Measurements from ENCODE around the gene CKAP4. TPM values are rescaled to one million over a fixed set of nuclear protein-coding genes. Genes with fewer than 3 reads are reported as not detected.

CKAP4 gene
- total RNA-seq, 1 experiment from 2014 or later = 162 TPM

DNA sequence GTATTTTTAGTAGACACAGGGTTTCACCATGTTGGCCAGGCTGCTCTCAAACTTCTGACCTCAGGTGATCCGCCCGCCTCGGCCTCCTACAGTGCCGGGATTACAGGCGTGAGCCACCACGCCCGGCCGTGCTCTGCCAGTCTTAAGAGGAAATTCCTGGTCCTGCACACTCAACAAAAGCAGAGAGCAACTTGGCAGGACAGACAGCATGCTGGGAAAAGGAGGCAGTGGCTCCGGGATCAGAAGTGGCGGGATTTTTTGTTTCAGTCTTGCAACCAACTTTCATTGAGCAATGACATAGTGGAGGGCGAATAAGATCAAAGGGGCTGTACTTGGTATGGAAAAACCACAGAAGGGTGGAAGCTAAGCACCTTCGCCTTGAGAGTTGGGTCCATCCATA, 2.1 kb downstream of the CKAP4 start:
- peak; percentile 80 to 83 for DNase-seq (ENCODE audit: low read depth in 1 of 2, low spot score in 2 of 2)
- peak overlapping the region; percentile 89 for H3K27ac ChIP-seq
- peaks cover 58% of the 10 kb centered on the region for H3K36me3 ChIP-seq
- peak overlapping the region; percentile 97 for H3K4me3 ChIP-seq
- no peaks in the 10 kb centered on the region for H3K27me3 ChIP-seq (replicated peaks)
- H3K9me3 ChIP-seq (replicated peaks) = no peaks in the 10 kb centered on the region
- peaks cover 31% of the 10 kb centered on the region for H3K4me1 ChIP-seq (replicated peaks)

DNA sequence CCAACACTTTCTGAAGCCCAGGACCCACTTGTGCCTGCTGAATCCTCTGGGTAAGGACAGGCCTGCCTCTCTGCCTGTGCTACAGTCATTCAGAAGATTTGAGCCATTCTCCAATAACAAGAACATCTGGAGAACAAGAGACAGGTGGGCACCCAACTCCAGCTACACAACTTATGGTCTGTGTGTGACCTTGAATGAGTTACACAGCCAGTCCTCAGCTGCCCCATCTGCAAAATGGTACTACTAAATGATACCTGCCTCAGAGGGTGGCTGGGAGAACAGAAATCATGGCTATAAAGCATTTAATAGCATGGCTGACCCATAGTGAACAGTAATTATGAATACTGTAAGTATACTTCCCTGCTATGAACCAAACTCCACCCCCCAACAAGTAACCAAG, 4.2 kb downstream of the CKAP4 start:
- H3K36me3 ChIP-seq = peaks cover 76% of the 10 kb centered on the region
- peak in 1 of 2 experiments; percentile 14 for DNase-seq (ENCODE audit: low read depth in 1 of 2, low spot score in 2 of 2)

DNA sequence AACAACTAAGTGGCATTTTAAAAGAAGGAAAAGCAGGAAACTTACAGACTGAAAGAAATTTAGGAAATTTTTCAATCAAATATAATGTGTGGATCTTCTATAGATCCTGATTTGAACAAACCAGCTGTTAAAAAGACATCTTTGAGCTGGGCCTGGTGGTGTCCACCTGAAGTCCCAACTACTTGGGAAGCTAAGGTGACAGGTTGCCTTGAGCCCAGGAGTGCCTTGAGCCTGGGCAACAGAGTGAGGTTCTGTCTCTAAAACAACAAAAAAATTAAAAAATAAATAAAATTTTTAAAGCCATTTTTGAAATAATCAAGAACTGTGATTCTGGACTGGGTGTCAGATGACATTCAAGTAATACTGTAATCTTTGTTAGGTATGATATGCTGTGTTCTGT, 7.0 kb downstream of the CKAP4 start:
- H3K4me3 ChIP-seq = no peak overlapping the region
- no peak overlapping the region for H3K27ac ChIP-seq
- H3K9me3 ChIP-seq (replicated peaks) = no peaks in the 10 kb centered on the region
- H3K27me3 ChIP-seq (replicated peaks) = no peaks in the 10 kb centered on the region
- H3K36me3 ChIP-seq = peaks cover 84% of the 10 kb centered on the region
- DNase-seq (ENCODE audit: low read depth in 1 of 2, low spot score in 2 of 2) = no peak
- peaks cover 17% of the 10 kb centered on the region for H3K4me1 ChIP-seq (replicated peaks)

More for the DNA sequence above, 4.2 kb downstream of the CKAP4 start:
- no peak overlapping the region for H3K4me3 ChIP-seq
- peaks cover 24% of the 10 kb centered on the region for H3K4me1 ChIP-seq (replicated peaks)
- H3K9me3 ChIP-seq (replicated peaks) = no peaks in the 10 kb centered on the region
- no peak overlapping the region for H3K27ac ChIP-seq
- no peaks in the 10 kb centered on the region for H3K27me3 ChIP-seq (replicated peaks)

DNA sequence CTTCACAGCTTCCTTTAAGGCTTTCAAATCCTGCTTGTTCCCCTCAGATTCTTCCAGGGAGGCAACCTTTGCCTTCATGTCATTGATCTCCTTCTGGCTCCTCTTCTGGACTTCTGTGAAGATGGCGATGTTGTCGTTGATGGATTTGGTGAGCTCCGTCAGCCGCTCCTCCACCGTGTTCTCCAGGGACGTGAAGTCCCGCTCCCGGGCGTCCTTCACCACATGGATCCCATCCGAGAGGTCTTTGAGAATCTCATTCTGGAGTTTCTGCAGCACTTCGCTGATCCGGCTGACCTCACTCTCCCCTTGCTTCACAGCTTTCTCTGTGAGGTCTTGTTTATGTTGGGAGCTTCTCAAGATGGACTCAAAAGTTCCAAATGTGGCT, 7.9 kb downstream of the CKAP4 start:
- Histone ChIP-seq H3K27me3 (replicated peaks) (no peaks in the 10 kb centered on the region), H3K4me1 (replicated peaks) (peaks cover 8% of the 10 kb centered on the region), H3K36me3 (peaks cover 81% of the 10 kb centered on the region), H3K27ac (no peak overlapping the region), H3K9me3 (replicated peaks) (no peaks in the 10 kb centered on the region), H3K4me3 (no peak overlapping the region)
- no peak for DNase-seq (ENCODE audit: low read depth in 1 of 2, low spot score in 2 of 2)

DNA sequence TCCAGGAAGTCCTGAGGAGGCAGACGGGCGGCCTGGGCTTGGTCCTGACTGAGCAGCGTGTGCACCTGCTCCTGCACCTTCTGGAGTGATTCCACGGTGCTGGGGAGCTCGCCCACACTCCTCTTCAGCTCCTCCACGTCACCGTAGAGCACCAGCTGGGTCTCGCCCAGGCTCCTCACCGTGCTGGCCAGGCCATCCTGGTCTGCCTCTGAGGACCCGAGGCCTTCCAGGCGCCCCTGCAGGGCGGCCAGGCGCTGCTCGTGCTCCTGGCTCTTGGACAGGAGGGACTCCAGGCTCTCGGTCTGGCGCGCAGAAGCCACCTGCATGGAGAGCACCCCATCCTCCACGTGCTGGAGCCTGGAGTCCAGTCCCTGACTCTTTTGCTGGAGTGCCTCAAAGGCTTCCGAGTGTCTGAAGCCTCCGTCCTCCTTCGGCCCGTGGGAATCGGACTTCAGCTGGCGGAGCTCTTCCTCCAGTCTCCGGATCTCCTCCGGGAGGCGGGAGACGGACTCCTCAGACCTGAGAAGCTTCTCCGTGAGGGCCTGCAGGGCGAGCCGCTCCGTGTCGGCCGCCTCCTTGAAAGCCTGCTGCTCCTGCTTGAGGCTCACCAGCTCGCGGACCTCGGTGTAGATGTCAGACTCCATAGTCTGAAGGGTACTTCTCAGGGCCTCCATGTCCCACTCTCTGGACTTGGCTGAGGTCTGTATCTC, 8.4 kb downstream of the CKAP4 start:
- H3K4me1 ChIP-seq (replicated peaks) = 0 out of 2 replicates have a peak, but pooled peaks cover 5% of the 10 kb centered on the region
- H3K9me3 ChIP-seq (replicated peaks) = no peaks in the 10 kb centered on the region
- H3K36me3 ChIP-seq = peaks cover 76% of the 10 kb centered on the region
- no peaks in the 10 kb centered on the region for H3K27me3 ChIP-seq (replicated peaks)
- H3K27ac ChIP-seq = no peak overlapping the region
- no peak overlapping the region for H3K4me3 ChIP-seq
- no peak for DNase-seq (ENCODE audit: low read depth in 1 of 2, low spot score in 2 of 2)

DNA sequence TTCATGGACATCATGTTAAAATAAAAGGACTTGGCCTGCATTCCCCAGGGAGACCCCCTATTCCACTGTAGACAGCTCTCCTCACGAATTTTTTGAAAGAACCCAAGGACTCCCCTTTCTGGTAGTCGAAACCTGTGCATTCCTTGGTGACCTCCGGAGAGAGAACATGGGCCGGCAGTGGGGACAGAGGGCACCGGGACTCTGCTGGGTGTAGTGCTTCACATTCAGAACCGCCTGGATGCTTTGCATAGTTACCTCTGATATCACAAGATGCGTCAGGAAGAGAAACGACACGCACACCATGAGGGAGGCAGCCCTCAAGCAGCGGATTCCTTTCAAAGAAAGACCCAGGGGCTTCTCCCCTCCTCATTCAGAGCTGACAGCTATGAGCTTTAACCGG, 9.7 kb downstream of the CKAP4 start:
- H3K4me1 ChIP-seq (replicated peaks) = no peaks in the 10 kb centered on the region
- H3K27ac ChIP-seq = no peak overlapping the region
- H3K36me3 ChIP-seq = peaks cover 64% of the 10 kb centered on the region
- DNase-seq (ENCODE audit: low read depth in 1 of 2, low spot score in 2 of 2) = no peak
- H3K9me3 ChIP-seq (replicated peaks) = no peaks in the 10 kb centered on the region
- no peaks in the 10 kb centered on the region for H3K27me3 ChIP-seq (replicated peaks)
- no peak overlapping the region for H3K4me3 ChIP-seq

DNA sequence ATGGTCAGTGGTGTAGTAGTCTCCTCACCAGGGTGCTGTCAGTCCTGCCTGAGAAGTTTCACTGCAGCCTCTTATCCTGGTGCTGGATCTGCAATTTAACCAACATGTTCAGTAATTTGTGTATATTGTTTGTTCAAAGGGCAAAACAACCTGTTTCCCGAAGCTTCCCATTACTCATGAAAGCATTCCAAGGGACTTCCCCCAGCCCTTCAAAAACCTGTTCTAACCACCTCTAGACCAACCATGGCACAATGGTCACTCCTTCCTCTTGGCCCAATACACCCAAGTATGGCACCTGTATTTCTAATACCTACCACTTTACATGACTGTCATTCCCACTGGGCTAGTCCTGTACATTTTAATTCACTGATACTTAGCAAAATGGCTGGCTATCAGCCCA, 12.1 kb downstream of the CKAP4 start:
- Histone ChIP-seq H3K9me3 (replicated peaks) (no peaks in the 10 kb centered on the region), H3K4me1 (replicated peaks) (no peaks in the 10 kb centered on the region; the same call in 1 of the 2 replicates), H3K36me3 (peaks cover 46% of the 10 kb centered on the region), H3K27ac (no peak overlapping the region), H3K4me3 (no peak overlapping the region), H3K27me3 (replicated peaks) (no peaks in the 10 kb centered on the region)
- no peak for DNase-seq (ENCODE audit: low read depth in 1 of 2, low spot score in 2 of 2)

DNA sequence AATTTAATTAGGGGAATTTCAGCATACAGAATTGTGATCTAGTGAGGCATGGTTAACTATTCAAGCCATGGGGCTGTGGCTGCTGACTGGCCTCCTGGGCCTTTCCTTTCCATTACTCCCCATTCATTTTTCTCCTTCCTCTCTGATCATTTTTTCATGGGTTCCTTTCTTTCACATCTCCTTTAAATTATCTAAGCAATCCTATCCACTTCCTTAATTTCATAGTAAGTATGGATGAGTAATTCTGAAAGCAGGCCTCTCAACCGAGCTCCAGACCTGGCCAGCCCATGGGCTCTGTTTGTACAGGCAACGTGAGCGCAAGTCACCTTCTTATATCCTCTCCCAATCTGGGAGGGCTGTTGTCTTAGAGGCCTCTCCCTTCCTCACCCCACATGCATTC, 13.4 kb downstream of the CKAP4 start:
- Histone ChIP-seq H3K4me1 (replicated peaks) (no peaks in the 10 kb centered on the region; the same call in 1 of the 2 replicates), H3K4me3 (no peak overlapping the region), H3K27ac (no peak overlapping the region), H3K36me3 (peaks cover 36% of the 10 kb centered on the region), H3K9me3 (replicated peaks) (no peaks in the 10 kb centered on the region), H3K27me3 (replicated peaks) (no peaks in the 10 kb centered on the region)
- no peak for DNase-seq (ENCODE audit: low read depth in 1 of 2, low spot score in 2 of 2)

DNA sequence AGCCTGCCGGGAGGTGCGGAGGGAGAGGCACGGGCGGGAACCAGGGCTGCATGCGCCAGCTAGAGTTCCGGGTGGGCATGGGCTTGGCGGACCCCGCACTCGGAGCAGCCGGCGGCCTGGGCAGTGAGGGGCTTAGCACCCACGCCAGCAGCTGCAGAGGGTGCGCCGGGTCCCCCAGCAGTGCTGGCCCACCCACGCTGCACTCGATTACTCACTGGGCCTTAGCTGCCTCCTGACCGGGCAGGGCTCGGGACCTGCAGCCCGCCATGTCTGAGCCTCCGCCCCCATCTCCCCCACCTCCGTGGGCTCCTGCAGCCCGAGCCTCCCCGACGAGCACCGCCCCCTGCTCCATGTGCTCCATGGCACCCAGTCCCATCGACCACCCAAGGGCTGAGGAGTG, 14.8 kb downstream of the CKAP4 start:
- no peaks in the 10 kb centered on the region for H3K9me3 ChIP-seq (replicated peaks)
- no peak for DNase-seq (ENCODE audit: low read depth in 1 of 2, low spot score in 2 of 2)
- no peaks in the 10 kb centered on the region; the same call in 1 of the 2 replicates for H3K4me1 ChIP-seq (replicated peaks)
- no peak overlapping the region for H3K27ac ChIP-seq
- H3K27me3 ChIP-seq (replicated peaks) = no peaks in the 10 kb centered on the region
- H3K4me3 ChIP-seq = no peak overlapping the region
- H3K36me3 ChIP-seq = peaks cover 22% of the 10 kb centered on the region

DNA sequence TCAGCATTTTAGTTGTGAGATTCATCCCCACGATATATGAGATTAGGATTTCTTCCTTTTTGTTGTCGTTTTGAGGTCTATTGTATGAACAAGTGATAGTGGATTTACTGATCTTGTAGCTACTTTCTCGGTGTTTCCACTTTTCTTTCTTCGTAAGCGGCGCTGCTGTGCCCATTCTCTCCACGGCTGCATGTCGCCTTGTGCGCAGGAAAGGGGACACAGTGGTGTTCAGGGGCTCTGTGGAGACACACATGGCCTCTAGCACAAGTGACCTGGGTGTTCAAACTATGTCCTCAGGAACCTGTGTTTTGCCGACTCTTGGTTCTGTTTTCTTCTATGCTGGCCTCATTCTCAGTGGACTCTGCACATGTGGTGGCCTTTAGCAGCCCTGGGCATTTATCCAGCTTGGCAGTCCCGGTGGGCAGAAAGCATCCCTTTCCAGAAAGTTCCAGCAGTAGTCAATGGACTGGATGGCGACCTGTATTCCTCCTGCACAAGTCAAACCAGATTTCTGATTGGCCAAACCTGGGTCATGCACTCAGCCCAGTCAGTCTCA, 18.7 kb downstream of the CKAP4 start:
- Histone ChIP-seq H3K27me3 (replicated peaks) (no peaks in the 10 kb centered on the region), H3K27ac (no peak overlapping the region), H3K4me1 (replicated peaks) (peaks cover 1% of the 10 kb centered on the region), H3K36me3 (no peaks in the 10 kb centered on the region), H3K9me3 (replicated peaks) (no peaks in the 10 kb centered on the region), H3K4me3 (no peak overlapping the region)
- DNase-seq (ENCODE audit: low read depth in 1 of 2, low spot score in 2 of 2) = no peak

DNA sequence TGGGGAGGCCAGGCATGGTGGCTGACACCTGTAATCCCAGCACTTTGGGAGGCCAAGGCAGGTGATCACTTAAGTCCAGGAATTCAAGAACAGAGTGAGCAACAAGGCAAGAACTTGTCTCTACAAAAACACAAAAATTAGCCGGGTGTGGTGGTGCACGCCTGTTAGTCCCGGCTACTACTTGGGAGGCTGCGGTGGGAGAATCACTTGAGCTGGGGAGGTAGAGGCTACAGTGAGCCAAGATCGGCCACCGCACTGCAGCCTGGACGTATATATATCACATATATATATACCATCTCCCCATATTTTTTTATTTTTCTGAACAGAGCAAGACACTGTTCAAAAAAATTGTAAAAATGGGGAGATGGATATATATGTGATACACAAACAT, 19.5 kb downstream of the CKAP4 start:
- Histone ChIP-seq H3K4me1 (replicated peaks) (peaks cover 5% of the 10 kb centered on the region), H3K9me3 (replicated peaks) (no peaks in the 10 kb centered on the region)

DNA sequence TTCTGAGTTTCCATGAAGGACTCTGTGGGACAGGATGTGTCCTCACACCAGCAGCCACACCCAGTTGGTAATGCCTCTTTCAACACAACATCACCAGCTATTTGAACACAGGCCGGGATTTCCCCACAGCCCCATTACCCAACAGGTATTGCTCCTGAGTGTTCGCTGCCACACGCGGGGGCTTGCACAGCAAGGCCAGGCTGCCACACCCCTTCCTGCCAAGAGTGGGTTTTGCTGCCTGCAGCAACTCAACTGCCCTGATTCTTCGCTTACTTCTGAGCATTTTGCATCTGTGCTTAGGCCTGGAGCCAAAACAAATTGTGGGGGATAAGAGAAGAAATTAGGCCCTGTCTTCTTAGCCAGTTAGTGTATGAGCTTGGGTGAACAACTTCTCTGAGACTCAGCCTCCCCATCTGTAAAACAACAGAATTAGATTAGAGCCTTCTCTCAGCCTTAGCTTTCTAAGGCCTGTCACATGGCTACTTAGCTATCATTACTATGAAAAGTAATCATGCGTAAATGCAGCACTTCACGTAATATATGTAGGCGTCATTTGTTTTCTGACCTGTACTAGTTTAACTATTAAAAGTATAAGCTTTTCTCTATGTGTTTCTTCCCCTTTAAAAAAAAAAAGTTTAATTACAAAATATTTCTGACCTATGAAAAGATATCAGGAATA, 20.0 kb downstream of the CKAP4 start:
- Histone ChIP-seq H3K4me1 (replicated peaks) (peaks cover 5% of the 10 kb centered on the region), H3K27ac (no peak overlapping the region), H3K4me3 (no peak overlapping the region), H3K9me3 (replicated peaks) (no peaks in the 10 kb centered on the region), H3K36me3 (no peaks in the 10 kb centered on the region), H3K27me3 (replicated peaks) (no peaks in the 10 kb centered on the region)
- DNase-seq (ENCODE audit: low read depth in 1 of 2, low spot score in 2 of 2) = no peak

More for the DNA sequence above, 19.5 kb downstream of the CKAP4 start:
- Histone ChIP-seq H3K27ac (no peak overlapping the region), H3K36me3 (no peaks in the 10 kb centered on the region), H3K27me3 (replicated peaks) (no peaks in the 10 kb centered on the region), H3K4me3 (no peak overlapping the region)
- no peak for DNase-seq (ENCODE audit: low read depth in 1 of 2, low spot score in 2 of 2)

DNA sequence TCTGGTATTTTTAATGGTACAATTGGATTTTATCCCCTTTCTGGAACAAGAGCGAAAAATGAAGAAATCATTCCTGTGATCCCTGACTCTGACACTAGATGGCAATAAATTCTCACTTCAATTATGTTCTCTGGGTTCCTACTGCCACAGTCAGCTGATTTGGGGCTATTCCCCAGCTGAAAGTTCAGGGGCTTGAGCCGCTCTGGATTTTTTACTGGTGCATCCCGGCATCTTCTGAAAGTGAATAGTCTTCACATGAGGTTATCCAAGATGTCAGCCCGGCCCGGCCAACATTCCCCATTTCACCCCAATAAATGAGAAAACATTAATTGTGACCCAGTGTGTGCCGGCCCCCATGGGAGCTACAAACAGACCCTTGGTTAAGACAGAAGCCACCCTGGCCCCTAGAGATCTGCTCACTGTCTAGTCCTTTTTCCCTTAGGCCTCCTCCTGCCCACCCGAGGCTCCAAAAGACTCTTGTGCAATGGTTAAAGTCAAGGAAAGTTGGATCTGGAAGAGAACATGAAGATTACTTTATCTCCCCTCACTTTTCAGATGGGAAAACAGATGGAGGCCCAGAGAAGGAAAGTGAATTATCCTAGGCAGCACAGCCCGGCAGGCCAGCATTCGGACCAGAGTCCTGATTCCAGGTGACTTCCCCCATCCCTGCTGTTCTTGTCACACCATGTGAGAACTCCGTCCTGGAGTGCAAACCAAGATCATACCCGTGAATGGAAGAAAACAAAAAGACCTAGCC, 20.8 kb downstream of the CKAP4 start:
- no peaks in the 10 kb centered on the region for H3K36me3 ChIP-seq
- peak in 1 of 2 experiments; percentile 59 for DNase-seq (ENCODE audit: low read depth in 1 of 2, low spot score in 2 of 2)
- H3K9me3 ChIP-seq (replicated peaks) = no peaks in the 10 kb centered on the region

DNA sequence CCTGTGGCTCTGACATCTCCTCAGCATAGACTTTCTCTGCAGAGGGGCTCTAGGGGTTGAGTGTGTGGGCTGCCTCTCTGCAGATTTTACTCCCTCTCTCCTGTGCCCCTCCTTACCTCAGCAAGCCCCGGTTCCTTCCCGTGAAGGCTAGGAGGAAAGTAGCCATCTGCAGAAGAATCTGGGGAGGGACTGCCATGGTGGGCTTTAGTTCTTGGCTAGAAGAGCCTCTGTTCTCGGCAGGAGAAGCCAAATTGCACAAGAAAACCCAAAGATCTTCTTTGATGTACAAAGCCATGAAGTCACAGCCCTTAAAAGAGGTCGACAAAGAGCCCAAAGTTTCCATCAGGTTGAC, 23.5 kb downstream of the CKAP4 start:
- Histone ChIP-seq H3K4me3 (no peak overlapping the region), H3K27ac (no peak overlapping the region)

More for the DNA sequence above, 20.8 kb downstream of the CKAP4 start:
- H3K4me3 ChIP-seq = no peak overlapping the region
- H3K27ac ChIP-seq = no peak overlapping the region
- H3K4me1 ChIP-seq (replicated peaks) = peaks cover 5% of the 10 kb centered on the region
- no peaks in the 10 kb centered on the region for H3K27me3 ChIP-seq (replicated peaks)

More for the DNA sequence above, 23.5 kb downstream of the CKAP4 start:
- DNase-seq (ENCODE audit: low read depth in 1 of 2, low spot score in 2 of 2) = no peak
- Histone ChIP-seq H3K9me3 (replicated peaks) (no peaks in the 10 kb centered on the region), H3K27me3 (replicated peaks) (no peaks in the 10 kb centered on the region), H3K4me1 (replicated peaks) (peaks cover 5% of the 10 kb centered on the region; the same call in 1 of the 2 replicates), H3K36me3 (no peaks in the 10 kb centered on the region)

Measured in SJSA1 (cell line).